Measurements from ENCODE around the gene KCNK17. TPM values are rescaled to one million over a fixed set of nuclear protein-coding genes. Genes with fewer than 3 reads are reported as not detected.

Gene KCNK17
- total and polyA plus RNA-seq, 7 donors, result 0.04 TPM; not detected in 6

- ATAC-seq, result peak; percentile 87 to 89 (median 88)
- 9 to 13% (median 9%) methylated on average over 10 to 11 of the region's 11 CpGs for WGBS, 3 donors
- no peaks in the 10 kb centered on the region for H3K9me3 ChIP-seq
- intact Hi-C loops (cut with DNase I), result loop anchor here (2.0 to 10.0 kb wide), 4 partner anchors 136 to 332 kb away; no protein-coding TSS in a partner anchor
- no peaks in the 10 kb centered on the region for H3K4me1 ChIP-seq
- H3K27ac ChIP-seq, result no peak overlapping the region
- H3K36me3 ChIP-seq (ENCODE audit: insufficient read depth in 1 of 2, low read depth in 1 of 2), result no peaks in the 10 kb centered on the region
- no peak overlapping the region for H3K4me3 ChIP-seq
- DNase-seq, result peak; percentile 81 to 89
- peak; percentile 81 for TF ChIP-seq CTCF (IDR thresholded peaks at IDR 0.05)
- no peaks in the 10 kb centered on the region for H3K27me3 ChIP-seq (ENCODE audit: insufficient read depth in 3 of 3, low read length in 2 of 3)
These were observed 11.4 kb downstream of the KCNK17 start for GRCh38 chr6:39302669-39303424.

- no peak overlapping the region for H3K4me3 ChIP-seq
- no peak overlapping the region for H3K27ac ChIP-seq
- WGBS, 3 donors, result 87 to 93% (median 92%) methylated on average over 2 of the region's 2 CpGs
- DNase-seq, result no peak
- H3K36me3 ChIP-seq (ENCODE audit: insufficient read depth in 1 of 2, low read depth in 1 of 2), result no peaks in the 10 kb centered on the region
- no peak for ATAC-seq
- intact Hi-C loops (cut with DNase I), result loop anchor here (2.0 to 10.0 kb wide), 4 partner anchors 135 to 331 kb away; no protein-coding TSS in a partner anchor
- H3K4me1 ChIP-seq, result no peaks in the 10 kb centered on the region
- TF ChIP-seq CTCF (IDR thresholded peaks at IDR 0.05), result no peak
- H3K27me3 ChIP-seq (ENCODE audit: insufficient read depth in 3 of 3, low read length in 2 of 3), result no peaks in the 10 kb centered on the region
- no peaks in the 10 kb centered on the region for H3K9me3 ChIP-seq
These were observed 12.2 kb downstream of the KCNK17 start for GRCh38 chr6:39302011-39302410.

DNA sequence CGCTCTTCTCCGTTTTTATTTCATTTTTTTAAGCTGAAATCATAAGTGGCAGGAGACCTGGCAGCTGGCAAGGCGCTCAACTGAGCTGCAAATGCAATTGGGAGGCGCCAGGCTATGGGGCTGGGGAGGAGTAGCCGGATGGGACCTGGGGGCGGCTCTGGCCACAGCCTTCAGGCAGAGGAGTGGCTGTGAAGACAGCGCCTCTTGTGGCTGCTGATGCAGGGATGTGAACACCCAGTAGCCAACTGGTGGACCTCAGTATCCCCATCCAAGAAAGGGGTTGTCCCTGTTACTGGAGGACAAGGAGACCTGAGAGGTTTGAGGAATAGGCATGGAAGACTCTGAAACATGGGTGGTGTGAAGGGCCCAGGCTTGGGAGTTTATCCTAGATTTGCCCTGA, 12.6 kb downstream of the KCNK17 start:
- no peak overlapping the region for H3K4me3 ChIP-seq
- H3K4me1 ChIP-seq, result no peaks in the 10 kb centered on the region
- no peak overlapping the region for H3K27ac ChIP-seq
- WGBS, 3 donors, result 31 to 55% (median 47%) methylated on average over 7 of the region's 7 CpGs
- ATAC-seq (no peak), DNase-seq (no peak)
- peak; percentile 27 for TF ChIP-seq CTCF (IDR thresholded peaks at IDR 0.05)
- no peaks in the 10 kb centered on the region for H3K36me3 ChIP-seq (ENCODE audit: insufficient read depth in 1 of 2, low read depth in 1 of 2)
- intact Hi-C loops (cut with DNase I), result loop anchor here (2.0 to 10.0 kb wide), 4 partner anchors 135 to 331 kb away; no protein-coding TSS in a partner anchor
- no peaks in the 10 kb centered on the region for H3K27me3 ChIP-seq (ENCODE audit: insufficient read depth in 3 of 3, low read length in 2 of 3)
- no peaks in the 10 kb centered on the region for H3K9me3 ChIP-seq

DNA sequence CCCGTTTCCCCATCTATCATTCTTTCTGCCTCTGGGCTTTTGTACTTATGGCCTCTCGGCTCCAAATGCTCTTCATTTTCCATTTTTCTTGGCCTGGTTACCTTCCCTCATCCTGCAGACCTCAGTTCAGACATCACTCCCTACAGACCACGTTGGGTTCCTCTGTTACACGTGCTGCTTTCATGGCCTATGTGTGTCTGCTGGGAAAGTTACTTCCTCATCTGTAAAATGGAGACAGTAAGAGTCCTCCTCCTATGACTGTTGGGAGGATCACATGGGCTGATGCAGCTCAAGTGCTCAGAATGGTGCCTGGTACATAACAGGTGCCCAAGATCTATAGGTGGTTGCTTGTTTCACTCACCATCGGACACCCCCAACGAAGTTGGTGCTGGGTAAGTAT, 13.5 kb downstream of the KCNK17 start:
- no peak for TF ChIP-seq CTCF (IDR thresholded peaks at IDR 0.05)
- ATAC-seq (no peak), DNase-seq (no peak)
- Histone ChIP-seq H3K27me3 (ENCODE audit: insufficient read depth in 3 of 3, low read length in 2 of 3) (no peaks in the 10 kb centered on the region), H3K27ac (no peak overlapping the region), H3K4me1 (no peaks in the 10 kb centered on the region), H3K36me3 (ENCODE audit: insufficient read depth in 1 of 2, low read depth in 1 of 2) (no peaks in the 10 kb centered on the region), H3K4me3 (no peak overlapping the region), H3K9me3 (no peaks in the 10 kb centered on the region)
- 81 to 88% (median 81%) methylated on average over 6 of the region's 6 CpGs for WGBS, 3 donors
- intact Hi-C loops (cut with DNase I), result loop anchor here in 1 of 2 donors (10.0 kb wide), 2 partner anchors 216 to 326 kb away; no protein-coding TSS in a partner anchor
